H9 (cell line): Measurements from ENCODE around the gene RNPS1. TPM values are rescaled to one million over a fixed set of nuclear protein-coding genes. Genes with fewer than 3 reads are reported as not detected.
A peak's percentile ranks its signal among the peaks of the same experiment; 100 is the strongest.

Experiments
- DNase-seq: peaks from one replicate; pipeline ENCODE4 v3.0.0-alpha.2; 2017
- H2AFZ ChIP-seq: one replicate; pipeline ENCODE4 v1.6.1; 2013; ENCODE audit warnings: mild to moderate bottlenecking, low read length, control low read depth, moderate library complexity
- H2AK5ac ChIP-seq: 2 replicates; pipeline ENCODE4 v1.6.1; 2013; ENCODE audit warnings: low read length, control low read depth, mixed read lengths; ENCODE audit not compliant: insufficient read length
- H2BK120ac ChIP-seq: one replicate; pipeline ENCODE4 v1.6.1; 2013; ENCODE audit warnings: low read depth, mild to moderate bottlenecking, low read length, control low read depth, inconsistent platforms; ENCODE audit not compliant: poor library complexity, severe bottlenecking
- H2BK12ac ChIP-seq: 2 replicates; pipeline ENCODE4 v1.6.1; 2013; ENCODE audit warnings: low read length, control low read depth, mixed read lengths, low read depth; ENCODE audit not compliant: insufficient read length
- H2BK15ac ChIP-seq: 2 replicates; pipeline ENCODE4 v1.6.1; 2013; ENCODE audit warnings: low read depth, low read length, control low read depth
- H2BK20ac ChIP-seq: one replicate; pipeline ENCODE4 v1.6.1; 2013; ENCODE audit warnings: low read depth, mild to moderate bottlenecking, low read length, control low read depth, inconsistent platforms; ENCODE audit not compliant: poor library complexity, severe bottlenecking
- H2BK5ac ChIP-seq: 2 replicates; pipeline ENCODE4 v1.6.1; 2013; ENCODE audit warnings: low read length, control low read depth, mixed read lengths; ENCODE audit not compliant: insufficient read length
- H3K14ac ChIP-seq: 2 replicates; pipeline ENCODE4 v1.6.1; 2013; ENCODE audit warnings: low read length, control low read depth; ENCODE audit not compliant: insufficient read depth
- H3K18ac ChIP-seq: 2 replicates; pipeline ENCODE4 v1.6.1; 2013; ENCODE audit warnings: low read depth, mild to moderate bottlenecking, mixed read lengths, low read length, control low read depth; ENCODE audit not compliant: insufficient read length
- H3K23ac ChIP-seq: 2 replicates; pipeline ENCODE4 v1.6.1; 2013; ENCODE audit warnings: low read length, control low read depth, mixed read lengths, low read depth; ENCODE audit not compliant: insufficient read length
- H3K23me2 ChIP-seq: 2 replicates; pipeline ENCODE4 v1.6.1; 2013; ENCODE audit warnings: low read depth, mild to moderate bottlenecking, mixed read lengths, low read length, control low read depth; ENCODE audit not compliant: insufficient read length, poor library complexity, severe bottlenecking
- H3K27ac ChIP-seq: 2 replicates; pipeline ENCODE4 v1.5.1; 2013; ENCODE audit warnings: low read length, control low read depth, mixed read lengths, low read depth; ENCODE audit not compliant: insufficient read length
- H3K27me3 ChIP-seq: 2 replicates; pipeline ENCODE4 v1.6.1; 2013; ENCODE audit warnings: low read length, control low read depth, inconsistent platforms; ENCODE audit not compliant: insufficient read depth
- H3K4ac ChIP-seq: 2 replicates; pipeline ENCODE4 v1.6.1; 2013; ENCODE audit warnings: low read depth, mild to moderate bottlenecking, control low read depth, inconsistent platforms, low read length, moderate library complexity
- H3K4me1 ChIP-seq: 2 replicates; pipeline ENCODE4 v1.6.1; 2013; ENCODE audit warnings: low read length, control low read depth, inconsistent platforms; ENCODE audit not compliant: insufficient read depth
- H3K4me2 ChIP-seq: 2 replicates; pipeline ENCODE4 v1.6.1; 2013; ENCODE audit warnings: low read length, control low read depth, mixed read lengths; ENCODE audit not compliant: insufficient read length, insufficient read depth
- H3K56ac ChIP-seq: 2 replicates; pipeline ENCODE4 v1.6.1; 2013; ENCODE audit warnings: low read depth, mild to moderate bottlenecking, mixed read lengths, low read length, control low read depth; ENCODE audit not compliant: insufficient read length
- H3K79me1 ChIP-seq: 2 replicates; pipeline ENCODE4 v1.6.1; 2013; ENCODE audit warnings: low read depth, mild to moderate bottlenecking, moderate library complexity, low read length, control low read depth, inconsistent platforms; ENCODE audit not compliant: insufficient read depth, poor library complexity, severe bottlenecking
- H3K79me2 ChIP-seq: 2 replicates; pipeline ENCODE4 v1.6.1; 2013; ENCODE audit warnings: low read length, control low read depth, inconsistent platforms; ENCODE audit not compliant: insufficient read depth
- H3K9ac ChIP-seq: 2 replicates; pipeline ENCODE4 v1.6.1; 2013; ENCODE audit warnings: low read length, control low read depth, mixed read lengths; ENCODE audit not compliant: insufficient read length; ENCODE audit errors: extremely low read depth
- H3K9me3 ChIP-seq: one replicate; pipeline ENCODE4 v1.6.1; 2013; ENCODE audit warnings: low read depth, low read length, inconsistent platforms; ENCODE audit not compliant: control insufficient read depth
- H3T11ph ChIP-seq: one replicate; pipeline ENCODE4 v1.6.1; 2013; ENCODE audit warnings: mild to moderate bottlenecking, low read length, control low read depth, inconsistent platforms
- H4K20me1 ChIP-seq: one replicate; pipeline ENCODE4 v1.6.1; 2013; ENCODE audit not compliant: control insufficient read depth, insufficient read length, insufficient read depth
- H4K5ac ChIP-seq: 2 replicates; pipeline ENCODE4 v1.6.1; 2013; ENCODE audit warnings: low read depth, mild to moderate bottlenecking, mixed read lengths, low read length, control low read depth; ENCODE audit not compliant: insufficient read length
- H4K8ac ChIP-seq: replicated peaks from 2 replicates; pipeline ENCODE4 v1.6.1; 2013; ENCODE audit warnings: low read length, control low read depth, mixed read lengths, low read depth; ENCODE audit not compliant: insufficient read length
- H4K91ac ChIP-seq: 2 replicates; pipeline ENCODE4 v1.6.1; 2013; ENCODE audit warnings: low read depth, mild to moderate bottlenecking, moderate library complexity, mixed read lengths, low read length, control low read depth; ENCODE audit not compliant: insufficient read length
- H3K27ac Mint-ChIP-seq, 3 experiments: 2 replicates in 2 of 3; 3 replicates in 1 of 3; pipeline ENCODE4 v1.8.0; 2020 to 2021; ENCODE audit warnings: mixed read lengths in 3 of 3, mild to moderate bottlenecking in 1 of 3, moderate library complexity in 1 of 3
- H3K27me3 Mint-ChIP-seq: 2 replicates; pipeline ENCODE4 v1.8.0; 2021; ENCODE audit warnings: low read depth, mild to moderate bottlenecking, moderate library complexity, mixed read lengths
- H3K36me3 Mint-ChIP-seq, 3 experiments: 2 replicates in 2 of 3; 3 replicates in 1 of 3; pipeline ENCODE4 v1.8.0; 2020 to 2021; ENCODE audit warnings: low read depth in 3 of 3, mixed read lengths in 3 of 3; ENCODE audit not compliant: insufficient read depth in 1 of 3
- H3K4me1 Mint-ChIP-seq, 2 experiments: 2 replicates each; pipeline ENCODE4 v1.8.0; 2020; ENCODE audit warnings: mixed read lengths in 2 of 2
- H3K4me3 Mint-ChIP-seq, 2 experiments: 2 replicates in 1 of 2; 3 replicates in 1 of 2; pipeline ENCODE4 v1.8.0; 2020 to 2021; ENCODE audit warnings: mild to moderate bottlenecking in 2 of 2, mixed read lengths in 2 of 2, moderate library complexity in 1 of 2
- H3K9me3 Mint-ChIP-seq, 2 experiments: 2 replicates in 1 of 2; 3 replicates in 1 of 2; pipeline ENCODE4 v1.8.0; 2020; ENCODE audit warnings: mild to moderate bottlenecking in 2 of 2, mixed read lengths in 2 of 2, moderate library complexity in 1 of 2
- CTCF ChIP-seq: fragments of 200-600 bp; sonication (generic); conservative IDR thresholded peaks from 3 replicates; pipeline ENCODE4 v1.8.0; 2021; ENCODE audit warnings: antibody characterized with exemption, mild to moderate bottlenecking
- WGBS: extraction: QIAGEN DNeasy Blood & Tissue Kit; methylation state at CpG from one replicate; pipeline ENCODE4 v1.1.7; 2013; ENCODE audit warnings: missing lambda C conversion rate, low lambda C conversion rate, mixed read lengths; ENCODE audit not compliant: insufficient read length; ENCODE audit errors: extremely low coverage; 5-methylcytosine and 5-hydroxymethylcytosine counted together
- total RNA-seq: library from RNA; stranded (reverse); gene quantifications from 2 replicates; pipeline ENCODE4 v1.2.1, GENCODE V29; 2021

The RNPS1 gene
- total RNA-seq, 1 experiment from 2014 or later, result 384 TPM

DNA sequence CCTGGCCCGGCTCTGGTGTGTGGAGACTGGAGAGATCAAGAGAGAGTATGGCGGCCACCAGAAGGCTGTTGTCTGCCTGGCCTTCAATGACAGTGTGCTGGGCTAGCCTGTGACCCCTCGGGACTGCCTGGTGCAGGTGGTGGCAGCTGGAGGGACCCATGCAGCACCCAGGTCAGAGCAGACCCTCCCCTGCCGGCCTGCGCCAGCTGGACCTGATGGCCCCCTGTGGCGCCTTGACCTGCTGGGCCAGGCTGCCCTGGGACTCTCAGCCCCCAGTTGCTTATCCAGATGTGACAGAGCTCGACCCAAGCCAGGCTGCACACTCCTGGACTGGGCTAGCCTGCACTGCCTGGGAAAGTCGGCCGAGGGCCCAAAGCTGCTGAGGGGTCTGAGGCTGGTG, 59.2 kb downstream of the RNPS1 start:
- no peak overlapping the region for H3K4me2 ChIP-seq
- H4K91ac ChIP-seq, result no peak overlapping the region
- Mint-ChIP-seq H3K27ac (no peak overlapping the region), H3K36me3 (peaks cover 17 to 48% (median 46%) of the 10 kb centered on the region in 3 experiments; a peak in 6 of 7 replicates), H3K27me3 (peaks cover 4% of the 10 kb centered on the region), H3K9me3 (peaks cover 0 to 4% of the 10 kb centered on the region in 2 experiments; a peak in 1 of 5 replicates), H3K4me1 (peaks cover 19 to 24% of the 10 kb centered on the region in 2 experiments), H3K4me3 (peak overlapping the region in 1 of 2 experiments; percentile 29; a peak in 1 of 5 replicates)
- H3K27me3 ChIP-seq, result no peaks in the 10 kb centered on the region
- TF ChIP-seq CTCF, result no peak
- H3K23ac ChIP-seq, result no peak overlapping the region
- no peak for DNase-seq
- H3K79me2 ChIP-seq, result peaks cover 5% of the 10 kb centered on the region; the same call in 1 of the 2 replicates
- no peak overlapping the region for H3T11ph ChIP-seq
- no peaks in the 10 kb centered on the region for H3K9me3 ChIP-seq
- H2BK20ac ChIP-seq, result no peak overlapping the region
- no peak overlapping the region for H3K56ac ChIP-seq
- H2BK120ac ChIP-seq, result no peak overlapping the region
- no peak overlapping the region for H2AK5ac ChIP-seq
- no peak overlapping the region for H3K18ac ChIP-seq
- H3K9ac ChIP-seq, result no peak overlapping the region
- peaks cover 6% of the 10 kb centered on the region for H3K79me1 ChIP-seq
- no peak overlapping the region for H4K8ac ChIP-seq
- H3K4me1 ChIP-seq, result no peaks in the 10 kb centered on the region; the same call in 1 of the 2 replicates
- whole genome bisulfite sequencing, result no CpG with 5 or more reads among the region's 9 CpGs
- H3K27ac ChIP-seq, result no peak overlapping the region
- no peak overlapping the region for H3K4ac ChIP-seq
- no peak overlapping the region for H2BK15ac ChIP-seq
- peaks cover 18% of the 10 kb centered on the region for H3K23me2 ChIP-seq
- H4K5ac ChIP-seq, result no peak overlapping the region
- no peak overlapping the region for H2BK5ac ChIP-seq
- no peaks in the 10 kb centered on the region for H4K20me1 ChIP-seq
- no peak overlapping the region for H2AFZ ChIP-seq
- no peak overlapping the region for H2BK12ac ChIP-seq
- H3K14ac ChIP-seq, result no peak overlapping the region
